Cortex of kidney (tissue), 1 donor: ENCODE data around the gene LOXL1.

Source experiments
- DNase-seq: peaks from one replicate; lab custom pipeline; 2025; lab: John Stamatoyannopoulos, UW

The LOXL1 gene

GRCh38 chr15:73899197-73900094 lies 26.8 kb upstream of the LOXL1 start:
- DNase-seq = no peak

- no peak for DNase-seq
Measured at GRCh38 chr15:73900095-73900712, 26.1 kb upstream of the LOXL1 start.

DNA sequence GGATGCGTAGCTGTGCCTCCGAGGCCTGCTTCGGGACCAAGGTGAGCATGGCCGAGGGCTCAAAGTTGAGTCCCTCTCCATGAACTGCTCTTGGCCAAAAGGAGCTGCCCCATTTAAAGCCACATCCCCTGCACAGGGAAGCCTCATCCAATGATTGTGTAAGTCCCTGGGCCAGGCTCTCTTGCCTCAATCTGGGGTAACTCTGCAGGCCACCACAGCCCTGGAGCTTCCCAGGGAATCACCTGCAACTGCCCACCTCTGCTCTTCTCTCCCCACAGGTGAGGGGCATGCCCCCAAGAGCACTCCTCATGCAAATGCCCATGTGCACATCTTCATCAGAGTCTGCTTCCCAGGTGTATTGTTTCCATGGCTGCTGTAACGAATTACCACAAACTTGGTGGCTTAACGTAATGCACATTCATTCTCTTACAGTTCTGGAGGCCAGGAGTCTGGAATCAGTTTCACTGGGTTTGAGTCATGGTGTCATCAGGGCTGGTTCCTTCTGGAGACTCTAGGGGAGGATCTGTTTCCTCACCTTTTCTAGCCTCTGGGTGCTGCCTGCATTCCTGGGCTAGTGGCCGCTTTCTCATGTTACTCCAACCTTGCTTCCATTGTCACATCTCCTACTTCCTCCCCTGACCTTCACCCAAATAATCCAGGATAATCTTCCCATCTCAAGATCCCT lies 25.0 kb upstream of the LOXL1 start:
- DNase-seq = no peak

DNA sequence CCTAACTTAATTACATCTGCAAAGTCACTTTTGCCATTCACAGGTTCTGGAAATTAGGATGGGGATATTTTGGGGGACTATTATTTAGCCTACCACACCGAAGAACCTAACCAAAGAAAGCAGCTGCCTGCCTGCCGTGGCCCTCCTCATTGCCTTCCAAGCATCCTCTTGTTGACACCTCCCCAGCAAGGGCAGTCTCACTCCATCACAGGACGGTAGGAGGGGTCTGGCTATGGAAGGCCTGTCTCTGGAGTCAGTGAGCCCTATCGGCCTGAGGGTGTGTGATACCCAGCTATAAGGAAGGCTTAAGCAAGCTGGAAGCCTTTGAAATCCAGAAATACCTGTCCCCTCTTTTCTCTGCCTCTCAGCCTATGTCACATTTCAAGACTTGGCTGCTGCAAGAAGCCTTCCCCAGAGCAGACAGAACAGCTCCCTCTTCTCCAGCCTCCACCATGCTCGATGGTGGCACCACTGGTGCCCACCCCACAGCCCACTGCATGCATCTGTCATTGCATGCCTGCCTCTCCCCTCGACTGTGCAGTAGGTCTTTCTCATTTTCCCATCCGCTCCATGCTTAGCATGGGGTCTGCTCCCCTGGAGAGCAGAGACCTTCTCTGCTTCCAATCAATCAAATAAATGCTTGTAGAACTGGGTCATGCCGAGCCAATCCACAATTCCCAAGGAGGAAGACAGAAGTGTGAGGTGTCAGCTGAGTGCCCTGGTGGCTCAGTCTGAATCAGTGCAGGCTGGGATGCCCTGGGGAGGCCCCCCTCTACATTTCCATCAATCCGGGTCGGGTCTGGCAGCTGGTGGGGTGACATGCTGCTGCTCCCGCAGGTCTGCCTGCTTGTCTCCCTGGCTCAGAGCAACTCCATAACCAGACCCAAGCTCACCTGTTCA lies 23.9 kb upstream of the LOXL1 start:
- no peak for DNase-seq

- no peak for DNase-seq
Measured at GRCh38 chr15:73904026-73904815, 22.0 kb upstream of the LOXL1 start.

- DNase-seq = no peak
Measured at GRCh38 chr15:73905225-73905827, 20.9 kb upstream of the LOXL1 start.

DNA sequence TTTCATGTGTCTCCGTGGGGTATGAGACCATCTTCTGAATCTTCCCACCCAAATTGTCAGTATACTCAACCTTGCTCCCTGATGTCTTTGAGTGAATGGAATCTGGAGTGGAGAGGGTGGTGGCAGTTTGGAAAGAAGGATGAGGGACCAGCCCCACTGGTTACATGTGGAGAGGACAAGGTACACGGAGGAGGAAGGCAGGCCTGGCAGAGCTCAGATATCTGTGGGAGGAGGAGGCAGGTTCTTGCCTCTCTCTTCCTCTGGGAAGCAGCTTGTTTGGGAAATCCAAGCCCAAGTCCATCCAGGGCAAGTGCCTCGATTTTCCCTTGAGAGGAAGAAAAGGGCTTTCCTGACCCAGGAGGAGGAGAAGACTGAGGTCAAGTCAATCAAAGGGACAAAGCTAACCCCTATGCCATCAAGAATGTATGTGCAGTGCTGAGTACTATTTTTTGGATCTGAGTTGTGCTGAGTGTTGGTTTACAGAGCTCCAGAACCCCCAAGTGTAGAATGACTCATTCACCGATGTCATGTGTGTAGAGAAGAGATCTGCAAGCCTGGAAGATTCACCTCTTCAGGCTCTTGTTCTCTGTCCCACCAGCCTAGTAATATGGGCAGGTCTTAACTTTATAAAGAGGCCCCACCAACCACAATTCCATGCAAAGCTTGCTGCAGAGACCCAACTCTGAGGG lies 19.8 kb upstream of the LOXL1 start:
- DNase-seq = no peak

- DNase-seq = no peak
Measured at GRCh38 chr15:73907035-73907408, 19.2 kb upstream of the LOXL1 start.

DNA sequence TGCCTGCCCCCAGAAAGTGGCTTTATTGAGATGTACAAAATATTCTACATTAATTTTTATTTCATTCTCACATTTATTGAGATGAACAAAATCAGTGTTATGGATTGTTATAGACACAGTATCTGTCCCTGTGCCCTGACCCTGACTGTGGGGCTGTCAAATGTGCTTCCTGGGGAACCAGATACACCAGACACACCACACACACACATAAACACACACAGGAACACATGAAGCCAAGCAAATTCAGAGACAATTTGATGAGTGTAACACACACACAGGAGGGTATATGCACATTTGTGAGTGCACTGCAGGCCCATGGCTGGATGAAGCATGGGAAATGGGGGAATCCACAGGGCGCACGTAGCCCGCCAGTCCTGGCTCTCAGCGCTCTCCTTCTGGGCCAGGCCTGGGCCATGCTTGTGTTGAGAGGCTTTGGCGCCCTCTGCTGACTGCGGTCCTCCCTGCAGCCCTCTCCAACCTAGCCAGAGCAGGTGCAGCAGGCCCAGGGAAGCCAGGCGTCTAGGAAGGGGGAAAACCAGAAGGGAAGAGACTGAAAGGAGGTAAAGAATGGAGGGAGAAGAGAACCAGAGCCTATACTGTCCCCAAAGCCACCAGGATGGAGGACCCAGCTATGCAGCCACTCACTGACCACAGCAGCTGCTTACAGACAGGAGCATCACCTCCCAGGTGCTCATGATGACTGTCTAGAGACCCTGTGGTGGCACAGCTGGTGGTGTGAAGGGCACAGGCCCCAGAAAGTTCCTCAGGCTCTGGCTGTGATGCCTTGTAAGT lies 18.0 kb upstream of the LOXL1 start:
- DNase-seq = no peak

GRCh38 chr15:73908822-73909122 lies 17.5 kb upstream of the LOXL1 start:
- no peak for DNase-seq

DNA sequence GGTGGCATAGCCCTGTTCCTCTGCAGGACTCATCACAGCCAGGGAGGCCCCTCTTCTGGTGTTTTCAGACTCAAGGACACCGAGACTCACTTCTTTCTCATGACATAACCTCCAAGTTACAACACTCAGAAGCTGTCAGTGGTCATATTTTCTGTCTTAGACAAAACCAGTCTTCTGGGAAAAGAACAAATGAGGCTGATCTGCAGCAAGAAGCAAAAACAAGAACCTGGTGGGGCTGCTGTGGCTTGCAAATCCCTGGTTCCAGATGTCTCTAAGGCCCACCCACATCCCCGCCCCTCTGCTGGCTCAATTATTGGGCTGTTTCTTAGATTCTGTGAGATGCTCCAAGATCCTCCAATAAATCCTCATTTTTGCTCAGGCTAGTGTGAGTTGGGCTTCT lies 16.6 kb upstream of the LOXL1 start:
- DNase-seq = no peak

DNA sequence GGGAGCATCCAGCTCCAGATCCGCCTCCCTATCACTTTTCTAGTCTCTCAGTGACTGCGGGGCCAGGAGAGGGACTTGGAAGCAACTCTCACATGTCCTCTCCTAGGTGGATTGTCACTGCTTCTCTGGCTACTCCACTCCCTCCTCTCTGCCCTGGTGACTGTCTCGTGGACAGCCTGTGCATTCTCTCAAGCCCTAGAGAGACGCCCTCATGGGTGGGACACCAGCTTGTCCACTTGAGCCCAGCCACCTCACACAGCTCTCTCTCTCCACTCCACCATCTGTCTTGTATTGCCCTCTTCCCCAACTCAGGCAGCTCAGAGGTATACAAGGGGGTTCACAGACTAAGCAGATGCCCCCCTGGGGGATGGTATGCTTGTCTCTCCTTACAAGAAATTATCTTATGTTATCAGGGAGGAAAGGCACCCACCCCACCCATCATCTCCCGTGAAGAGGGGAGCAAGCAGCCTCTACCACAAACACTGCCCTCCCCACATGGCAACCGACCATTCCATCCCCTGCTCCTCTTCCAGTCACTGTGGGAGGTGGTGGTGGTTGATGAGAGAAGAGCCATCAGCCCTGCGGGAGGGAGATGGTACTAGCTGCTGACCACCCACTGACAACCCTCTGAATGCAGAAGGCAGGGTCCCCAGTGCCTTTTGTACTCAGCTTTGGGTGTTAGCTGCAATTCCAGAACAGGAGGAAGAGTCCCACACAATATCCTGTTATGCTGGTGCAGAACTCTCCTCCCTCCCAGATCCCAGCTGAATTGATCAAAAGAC lies 15.5 kb upstream of the LOXL1 start:
- DNase-seq = no peak

GRCh38 chr15:73912030-73912596 lies 14.1 kb upstream of the LOXL1 start:
- DNase-seq = no peak

GRCh38 chr15:73914145-73914544 lies 12.1 kb upstream of the LOXL1 start:
- no peak for DNase-seq

GRCh38 chr15:73915082-73915481 lies 11.2 kb upstream of the LOXL1 start:
- no peak for DNase-seq

GRCh38 chr15:73918784-73919183 lies 7.5 kb upstream of the LOXL1 start:
- DNase-seq = no peak

GRCh38 chr15:73919706-73920105 lies 6.6 kb upstream of the LOXL1 start:
- DNase-seq = no peak

GRCh38 chr15:73921254-73921925 lies 4.9 kb upstream of the LOXL1 start:
- DNase-seq = no peak
